NCI-H2029 treated with DMSO at 0.1 percent for 48 hours (cell line): ENCODE measurements around the gene HLF.

Experiments used
- DNase-seq: peaks from one replicate; lab custom pipeline; 2025; lab: John Stamatoyannopoulos, UW

Gene HLF

GRCh38 chr17:55258578-55259135 lies 6.1 kb upstream of the HLF start:
- DNase-seq = no peak

DNA sequence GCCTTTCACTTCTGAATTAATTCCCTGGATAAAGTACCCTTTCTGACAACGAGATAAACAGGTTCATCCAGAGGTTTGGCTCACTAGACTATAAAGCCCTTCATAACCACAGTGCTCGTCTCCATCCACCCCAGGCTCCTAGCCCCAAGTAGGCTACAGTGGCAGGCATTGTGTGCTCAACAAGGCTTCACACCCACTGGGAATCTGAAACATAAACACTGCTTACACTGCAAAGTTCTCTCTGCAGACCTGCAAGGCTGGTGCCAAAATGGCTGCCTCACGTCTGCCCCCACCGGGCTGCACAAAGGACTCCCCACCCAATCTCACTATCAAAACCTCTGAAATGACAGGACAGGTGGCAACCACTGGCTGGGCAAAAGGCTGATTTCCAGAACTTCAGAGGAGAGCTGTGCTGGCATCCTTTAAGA lies 5.1 kb upstream of the HLF start:
- no peak for DNase-seq

DNA sequence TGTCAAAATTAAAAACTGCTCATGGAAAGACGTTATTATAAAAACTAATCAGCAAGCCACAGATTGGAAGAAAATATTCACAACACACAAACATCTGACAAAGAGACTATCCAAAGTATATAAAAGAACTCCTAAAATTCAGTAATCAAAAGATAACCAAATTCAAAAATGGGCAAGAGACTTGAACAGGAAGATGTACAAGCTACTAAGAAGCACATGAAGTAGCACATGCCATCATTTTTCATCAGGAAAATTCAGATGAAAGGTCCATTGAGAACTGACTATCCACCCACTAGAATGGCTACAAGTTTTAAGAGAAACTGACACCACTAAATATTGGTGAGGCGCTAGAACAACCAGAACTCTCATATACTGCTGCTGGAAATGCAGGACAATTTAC lies 3.4 kb upstream of the HLF start:
- DNase-seq = no peak

DNA sequence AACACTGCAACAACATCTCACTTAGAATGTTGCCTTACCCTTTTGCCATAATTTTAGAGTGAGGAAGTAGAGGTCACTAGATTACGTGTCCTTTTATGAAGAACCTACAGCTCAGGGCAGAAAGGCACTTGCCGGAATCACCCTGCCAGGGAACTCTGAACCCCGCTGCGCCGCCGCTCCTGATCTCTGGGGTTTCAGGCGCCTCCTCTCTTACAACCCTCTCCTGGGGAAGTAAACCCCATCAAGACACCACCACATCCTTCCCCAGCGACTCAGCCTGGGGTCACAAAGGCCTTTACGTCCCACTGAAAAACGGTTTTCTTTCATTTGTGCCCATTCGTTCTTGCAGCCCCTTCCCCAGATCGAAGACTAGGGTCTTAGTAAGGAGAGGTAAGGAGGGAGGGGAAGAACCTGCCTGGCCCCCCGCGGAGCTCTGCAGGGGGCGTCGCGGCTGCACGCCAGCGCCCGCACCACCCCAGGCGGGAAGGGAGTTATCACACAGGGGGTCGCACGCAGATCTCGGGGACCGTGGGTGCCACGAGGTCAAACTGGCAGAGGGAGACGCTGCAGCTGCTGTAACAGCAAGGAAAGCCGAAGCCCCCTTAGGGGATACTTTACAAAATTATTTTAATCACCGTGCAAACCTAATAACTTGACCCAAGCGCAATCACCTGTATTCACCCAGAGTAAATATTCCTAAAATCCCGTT lies 1.0 kb upstream of the HLF start:
- no peak for DNase-seq

DNA sequence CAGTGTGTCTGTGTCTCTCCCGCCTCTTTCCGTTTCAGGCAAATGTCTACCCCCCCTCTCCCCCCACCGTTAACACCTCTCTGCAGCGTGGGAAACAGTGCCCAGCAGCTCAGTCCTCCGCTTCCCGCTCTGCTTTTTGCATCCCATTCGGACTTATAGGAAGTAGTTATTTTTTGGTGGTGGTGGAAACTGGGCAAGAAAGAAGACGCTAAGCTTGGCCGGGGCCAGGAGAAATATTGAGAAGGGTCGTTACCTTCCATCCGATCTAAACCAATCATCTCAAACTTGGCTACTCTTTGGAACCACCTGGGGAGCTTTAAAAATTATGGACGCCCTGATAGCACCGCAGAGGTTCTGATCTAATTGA lies 499 bp upstream of the HLF start:
- no peak for DNase-seq

- DNase-seq = no peak
These were observed 706 bp downstream of the HLF start for GRCh38 chr17:55265311-55266021.

DNA sequence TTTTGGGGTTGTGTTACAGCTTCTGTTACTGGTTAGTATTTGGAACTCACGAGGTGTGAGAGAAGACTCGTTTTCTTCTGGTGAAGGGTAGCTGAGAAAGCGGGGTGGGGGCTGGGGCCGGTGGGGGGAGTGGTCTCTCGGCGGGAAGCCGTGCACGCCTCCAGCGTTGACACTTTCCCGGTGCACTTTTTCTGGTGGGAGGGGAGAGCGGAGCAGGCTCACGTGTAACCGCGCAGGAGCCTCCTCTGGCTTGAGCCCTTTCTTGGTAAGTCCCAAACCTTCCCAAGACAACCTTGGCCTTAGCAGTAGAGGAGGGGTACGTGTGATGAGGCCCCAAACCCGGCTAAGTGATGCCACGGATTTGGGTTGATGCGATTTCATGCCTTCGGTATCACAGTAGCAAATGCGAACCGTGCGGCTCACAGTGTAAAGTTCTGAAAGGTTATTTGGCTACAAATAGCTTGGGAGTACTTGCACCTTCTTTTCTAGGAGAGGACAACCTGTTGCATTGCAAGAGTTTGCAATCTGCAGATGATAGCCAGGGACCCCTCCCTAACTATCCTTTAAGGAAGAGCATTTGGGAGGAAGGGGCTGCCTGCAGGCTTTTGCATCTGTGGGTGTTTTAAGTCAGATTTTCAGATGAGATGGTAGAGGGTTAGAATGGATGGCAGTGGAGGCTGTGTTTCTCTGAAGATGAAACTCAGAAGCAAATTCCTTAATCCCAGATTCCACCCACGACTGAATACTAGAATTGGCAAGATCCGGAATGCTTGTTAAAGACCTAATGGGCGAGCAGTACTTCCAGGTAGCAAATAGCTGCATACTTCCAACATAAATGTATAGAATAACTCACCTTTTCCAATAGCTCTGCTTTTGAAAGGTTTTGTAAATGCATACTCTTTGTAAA lies 1.5 kb downstream of the HLF start:
- no peak for DNase-seq

DNA sequence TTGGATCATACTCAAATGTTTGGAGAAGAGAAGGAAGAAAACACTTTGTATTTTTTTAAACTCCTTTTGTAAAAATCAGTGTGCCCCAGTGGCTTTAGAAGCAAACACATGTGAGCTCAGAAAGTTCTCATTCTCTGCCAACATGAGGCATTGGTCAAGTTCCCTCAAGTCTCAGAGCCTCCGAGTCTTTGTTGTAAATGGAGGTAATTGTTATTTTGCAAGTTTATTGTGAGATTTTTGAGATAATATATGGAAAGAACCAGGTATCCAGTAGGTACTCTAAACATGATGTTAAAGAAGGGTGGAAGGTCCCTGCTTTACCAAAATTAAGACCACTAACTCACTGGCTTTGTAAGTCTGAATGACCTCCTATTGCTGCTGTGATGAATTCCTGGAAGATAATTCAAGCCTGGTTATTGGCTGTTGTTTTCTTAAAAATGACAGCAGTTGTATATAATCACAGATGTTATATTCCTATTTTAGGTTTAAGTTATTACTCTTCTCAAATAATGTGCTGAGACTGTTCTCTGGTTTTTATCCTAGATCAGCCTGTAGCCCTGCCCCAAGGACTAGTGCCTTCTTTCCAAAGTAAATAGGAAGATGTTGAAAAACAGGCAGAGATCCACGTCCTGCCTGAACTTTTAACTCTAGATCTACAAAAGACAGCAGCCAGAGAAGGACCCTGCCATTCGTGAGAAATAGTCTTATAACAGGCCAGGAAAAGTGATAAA lies 2.4 kb downstream of the HLF start:
- no peak for DNase-seq

DNA sequence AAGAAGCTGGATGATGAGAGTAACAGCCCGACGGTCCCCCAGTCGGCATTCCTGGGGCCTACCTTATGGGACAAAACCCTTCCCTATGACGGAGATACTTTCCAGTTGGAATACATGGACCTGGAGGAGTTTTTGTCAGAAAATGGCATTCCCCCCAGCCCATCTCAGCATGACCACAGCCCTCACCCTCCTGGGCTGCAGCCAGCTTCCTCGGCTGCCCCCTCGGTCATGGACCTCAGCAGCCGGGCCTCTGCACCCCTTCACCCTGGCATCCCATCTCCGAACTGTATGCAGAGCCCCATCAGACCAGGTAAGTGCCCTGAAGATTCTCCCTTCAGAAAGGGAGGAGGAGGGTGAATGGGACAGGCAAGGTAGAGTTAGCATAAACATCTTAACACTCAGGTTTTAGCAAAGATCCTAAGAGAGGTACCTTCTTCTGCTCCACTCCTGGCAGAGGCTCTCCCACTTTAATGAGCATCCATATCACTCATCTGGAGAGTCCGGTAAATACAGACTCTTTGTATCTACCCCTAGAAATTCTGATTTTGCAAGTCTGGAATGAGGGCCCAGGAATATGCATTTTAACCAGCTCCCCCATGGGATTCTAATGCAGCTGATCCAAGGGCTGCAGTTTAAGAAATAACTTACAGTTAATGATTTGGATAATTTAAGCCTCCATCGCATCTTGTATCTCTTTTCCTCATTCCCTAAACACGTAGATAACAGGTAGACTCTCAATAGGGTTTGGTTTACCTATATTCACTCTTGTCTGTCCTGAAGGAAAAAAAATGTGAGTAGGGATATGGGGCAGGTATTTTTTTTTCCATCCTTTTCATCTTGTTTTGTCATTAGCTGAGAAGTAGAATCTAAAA lies 3.3 kb downstream of the HLF start:
- DNase-seq = no peak

GRCh38 chr17:55268649-55269480 lies 4.1 kb downstream of the HLF start:
- no peak for DNase-seq

DNA sequence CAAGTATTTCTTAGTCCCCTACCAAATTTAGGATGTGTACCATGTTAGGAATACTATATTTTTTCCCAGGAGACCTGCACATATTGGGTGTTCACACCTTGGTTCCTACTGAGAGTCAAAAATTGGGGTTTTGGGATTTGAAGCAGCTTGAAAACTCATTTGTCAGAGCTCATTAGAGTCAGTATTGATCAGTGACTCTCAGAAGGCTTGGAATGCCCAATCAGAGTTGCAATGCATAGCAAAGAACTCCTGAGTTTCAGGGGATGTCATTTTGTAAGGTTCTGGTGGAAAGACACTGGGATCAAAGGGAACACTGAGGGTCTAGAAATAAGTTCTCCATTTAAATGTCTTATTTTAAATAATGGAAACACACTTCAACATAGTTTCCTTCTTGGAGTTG lies 5.1 kb downstream of the HLF start:
- DNase-seq = no peak

DNA sequence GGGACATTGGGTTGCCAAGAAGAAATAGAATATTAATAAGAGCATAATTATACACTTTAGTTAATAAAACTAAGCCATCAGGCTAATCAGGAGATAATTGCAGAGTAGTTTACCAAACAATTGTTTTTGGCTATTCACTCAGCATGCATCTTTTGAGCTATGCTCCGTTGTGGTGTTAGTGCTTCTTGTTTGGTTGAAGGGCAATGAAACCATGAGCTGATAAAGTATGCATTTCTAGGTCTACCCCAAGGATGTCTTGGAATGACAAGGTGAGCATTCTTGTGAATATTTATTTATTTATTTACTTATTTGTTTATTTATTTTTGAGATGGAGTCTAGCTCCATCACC lies 6.4 kb downstream of the HLF start:
- no peak for DNase-seq

DNA sequence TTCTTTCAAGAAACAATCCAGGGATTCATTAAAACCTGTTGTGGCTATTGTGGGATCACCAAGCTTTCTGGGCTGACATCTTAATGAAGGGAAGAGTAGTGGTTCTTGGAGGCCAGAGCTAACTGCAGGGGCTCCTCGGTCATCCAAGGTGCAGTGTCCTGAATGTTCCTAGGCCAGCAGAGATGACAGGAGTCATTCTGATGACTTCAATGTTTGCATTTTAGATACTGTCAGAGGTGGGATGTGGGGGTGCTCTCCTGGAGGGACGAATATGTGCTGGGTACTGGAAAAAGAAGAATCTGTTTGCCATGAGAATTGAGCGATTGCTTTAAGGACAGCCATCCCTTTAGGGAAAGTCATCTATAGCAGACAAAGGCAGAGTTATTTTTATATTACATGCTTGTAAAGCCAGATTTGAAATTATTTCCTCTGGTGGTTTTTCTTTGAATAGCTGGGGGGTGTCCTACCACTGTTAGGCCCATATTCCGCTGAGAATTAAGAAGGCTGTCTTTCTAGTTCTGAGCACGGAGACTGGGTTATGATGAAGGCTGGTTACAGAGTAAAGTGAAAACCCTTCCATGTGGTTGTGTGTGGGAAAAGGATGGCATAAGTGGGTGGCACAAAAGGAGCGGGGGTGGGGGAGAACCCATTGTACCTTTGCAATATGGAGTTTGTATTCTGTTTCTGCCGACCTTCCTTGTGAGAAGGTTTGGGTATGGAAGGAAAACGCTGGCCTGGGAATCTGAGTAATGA lies 7.4 kb downstream of the HLF start:
- no peak for DNase-seq

GRCh38 chr17:55272711-55273578 lies 8.2 kb downstream of the HLF start:
- no peak for DNase-seq

DNA sequence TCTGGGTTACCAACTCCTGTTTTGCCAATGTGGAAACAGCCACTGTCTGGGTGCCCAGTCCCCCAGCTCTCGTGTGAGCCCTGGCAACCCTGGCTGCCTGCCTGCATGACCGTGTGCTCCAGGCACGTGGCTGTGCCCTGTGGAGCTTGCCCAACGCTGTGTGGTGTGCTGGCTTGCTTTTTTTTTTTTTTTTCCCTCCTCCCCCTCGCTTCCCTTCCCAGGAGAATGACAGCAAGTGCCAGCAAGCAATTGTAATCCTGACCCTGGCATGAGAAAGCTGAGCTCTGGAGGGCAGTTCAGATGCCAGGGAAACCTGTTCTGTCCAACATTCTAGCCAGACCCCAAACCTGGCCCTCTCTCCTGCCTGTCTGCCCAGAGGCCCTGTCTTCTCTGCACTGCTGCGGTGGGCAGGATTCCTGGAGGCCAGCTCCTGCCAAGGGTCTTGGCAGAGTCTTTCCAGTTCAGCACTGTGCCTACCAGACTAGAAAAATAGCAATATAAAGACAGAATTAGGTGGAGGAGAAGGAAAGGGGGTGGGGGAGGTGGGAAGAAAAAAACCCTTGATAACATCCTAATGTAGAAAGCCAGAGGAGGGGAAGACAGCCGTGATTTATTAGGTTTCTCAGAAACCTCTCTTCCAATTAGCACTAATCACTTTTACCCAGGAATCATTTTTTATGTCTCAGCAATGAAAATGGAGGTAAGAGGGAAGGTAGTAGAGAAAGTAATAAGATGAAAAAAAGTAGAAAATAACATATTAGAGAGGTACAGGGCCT lies 9.0 kb downstream of the HLF start:
- DNase-seq = no peak

- DNase-seq = no peak
These were observed 9.8 kb downstream of the HLF start for GRCh38 chr17:55274355-55275255.
